ENCODE data around the gene NEUROG3.

- TF ChIP-seq CTCF (IDR thresholded peaks at IDR 0.05; ENCODE audit: low read length) (no peak), EZH2 (optimal IDR thresholded peaks at IDR 0.05; ENCODE audit: low read depth, low read length) (no peak)
Measured at GRCh38 chr10:69549959-69550358, 23.3 kb downstream of the NEUROG3 start.
